Astrocyte of the spinal cord (primary cell): ENCODE results near the gene SEZ6L2.
"Not testable (repeated sequence)": the region's sequence is repeated elsewhere in the genome, so short reads cannot be mapped to it uniquely, and the experiment has no call there.

Experiments used
- DNase-seq: peaks from one replicate; pipeline ENCODE4 v3.0.0; 2011; ENCODE audit warnings: low read depth, low spot score
- H3K4me3 ChIP-seq: 2 replicates; pipeline ENCODE4 v1.5.1; 2011; ENCODE audit warnings: low read depth, mild to moderate bottlenecking, low read length, moderate library complexity
- CTCF ChIP-seq: IDR thresholded peaks from 2 replicates; pipeline ENCODE4 v1.5.1; 2012; ENCODE audit warnings: low read depth, mild to moderate bottlenecking, low read length, inconsistent platforms
- in situ Hi-C: cut with HindIII; loops from 2 replicates; pipeline ENCODE4 v1.10.0; 2017; ENCODE audit warnings: low sequenced_read_pairs

SEZ6L2 gene

GRCh38 chr16:29876217-29876593, 23.1 kb downstream of the SEZ6L2 start:
- no peak for TF ChIP-seq CTCF
- no peak overlapping the region for H3K4me3 ChIP-seq

GRCh38 chr16:29875206-29875605, 24.1 kb downstream of the SEZ6L2 start:
- no peak for DNase-seq
- no peak overlapping the region for H3K4me3 ChIP-seq
- in situ Hi-C loops, result no loop called here
- no peak for TF ChIP-seq CTCF

More at GRCh38 chr16:29876217-29876593, 23.1 kb downstream of the SEZ6L2 start:
- DNase-seq, result no peak
- in situ Hi-C loops, result no loop called here

GRCh38 chr16:29873319-29873718, 26.0 kb downstream of the SEZ6L2 start:
- no peak for DNase-seq

GRCh38 chr16:29871822-29872546, 27.4 kb downstream of the SEZ6L2 start:
- TF ChIP-seq CTCF, result no peak
- no peak for DNase-seq
- H3K4me3 ChIP-seq, result no peak overlapping the region
- in situ Hi-C loops, result no loop called here

More at GRCh38 chr16:29873319-29873718, 26.0 kb downstream of the SEZ6L2 start:
- no peak for TF ChIP-seq CTCF
- no peak overlapping the region for H3K4me3 ChIP-seq
- in situ Hi-C loops, result no loop called here

- in situ Hi-C loops, DNase-seq, H3K4me3 ChIP-seq: not testable (repeated sequence)
Measured at GRCh38 chr16:29869067-29869466, 30.3 kb downstream of the SEZ6L2 start.

GRCh38 chr16:29868396-29869009, 30.8 kb downstream of the SEZ6L2 start:
- no peak overlapping the region for H3K4me3 ChIP-seq
- no peak for DNase-seq
- in situ Hi-C loops, result no loop called here

More at GRCh38 chr16:29868396-29869009, 30.8 kb downstream of the SEZ6L2 start:
- no peak for TF ChIP-seq CTCF
